Cardiac muscle cell (in vitro differentiated cells and primary cell): ENCODE data around the gene ZDHHC5. TPM values are rescaled to one million over a fixed set of nuclear protein-coding genes. Genes with fewer than 3 reads are reported as not detected.
A peak's percentile ranks its signal among the peaks of the same experiment; 100 is the strongest.

Source experiments
- DNase-seq, 2 donors: peaks; one replicate each; pipeline versions ENCODE4 v3.0.0 to v3.0.0-alpha.2; 2010 to 2017; ENCODE audit warnings: low read depth in 1 of 2, low spot score in 1 of 2
- H3K27ac ChIP-seq: fragments of 200-600 bp; sonication (generic); 2 replicates; pipeline ENCODE4 v1.5.1; 2016
- H3K27me3 ChIP-seq: fragments of 200-600 bp; sonication (generic); 2 replicates; pipeline ENCODE4 v1.6.0; 2016; ENCODE audit warnings: control low read depth
- H3K36me3 ChIP-seq: fragments of 200-600 bp; sonication (generic); 2 replicates; pipeline ENCODE4 v1.5.1; 2016; ENCODE audit warnings: control low read depth
- H3K4me1 ChIP-seq: fragments of 200-600 bp; sonication (generic); 2 replicates; pipeline ENCODE4 v1.8.1; 2017; ENCODE audit warnings: low read depth, mild to moderate bottlenecking, mixed run types
- H3K4me3 ChIP-seq: fragments of 200-600 bp; sonication (generic); 2 replicates; pipeline ENCODE4 v1.5.1; 2016; ENCODE audit warnings: mild to moderate bottlenecking
- H3K9me3 ChIP-seq: fragments of 200-600 bp; sonication (generic); 2 replicates; pipeline ENCODE4 v1.5.1; 2017; ENCODE audit warnings: low read depth, mild to moderate bottlenecking, control low read depth
- CTCF ChIP-seq: IDR thresholded peaks from 2 replicates; pipeline ENCODE4 v1.5.1; 2012; ENCODE audit warnings: low read depth, mild to moderate bottlenecking, low read length
- polyA plus RNA-seq: library from polyadenylated mRNA; unstranded; fragments of >200 nt; fragmentation: Nextera tagmentation; extraction: Ambion mirVana; gene quantifications from 2 replicates; pipeline ENCODE4 v1.2.1, GENCODE V29; 2016
- total RNA-seq: library from RNA; depleted of rRNA; stranded (reverse); fragments of >200 nt; gene quantifications from 2 replicates; pipeline ENCODE4 v1.2.3, GENCODE V29; 2016

ZDHHC5 gene
- total and polyA plus RNA-seq, 2 experiments from 2014 or later = 24.9 to 30.9 TPM

DNA sequence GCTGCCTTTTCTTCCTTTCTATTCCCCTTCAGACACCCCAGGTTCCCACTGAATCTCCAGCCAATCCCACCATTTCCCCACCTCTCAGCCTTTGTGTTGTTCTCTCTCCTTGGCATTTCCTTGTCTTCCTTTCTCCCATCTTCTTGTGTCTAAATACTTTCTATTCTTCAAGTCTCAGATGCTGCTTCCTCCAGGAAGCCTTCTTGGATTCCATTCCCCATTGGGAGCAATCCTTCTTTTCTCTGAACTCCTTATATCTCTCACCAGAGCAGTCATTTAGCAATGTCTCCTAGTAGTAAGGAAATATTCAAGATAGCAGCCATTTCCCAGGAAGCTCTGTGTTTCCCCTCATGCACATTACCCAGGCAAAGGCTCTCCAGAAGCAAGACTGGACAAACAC is 33.6 kb upstream of the ZDHHC5 start:
- no peak for DNase-seq
- no peak for TF ChIP-seq CTCF
- Histone ChIP-seq H3K4me1 (peaks cover 5% of the 10 kb centered on the region), H3K27me3 (no peaks in the 10 kb centered on the region), H3K36me3 (no peaks in the 10 kb centered on the region), H3K9me3 (no peaks in the 10 kb centered on the region), H3K27ac (no peak overlapping the region), H3K4me3 (no peak overlapping the region)

- no peak overlapping the region for H3K4me3 ChIP-seq
- no peaks in the 10 kb centered on the region for H3K27me3 ChIP-seq
- no peak for DNase-seq
- H3K27ac ChIP-seq = no peak overlapping the region
- no peaks in the 10 kb centered on the region for H3K9me3 ChIP-seq
- no peak for TF ChIP-seq CTCF
- H3K36me3 ChIP-seq = no peaks in the 10 kb centered on the region
- peaks cover 8% of the 10 kb centered on the region for H3K4me1 ChIP-seq
These were observed 32.7 kb upstream of the ZDHHC5 start for GRCh38 chr11:57635246-57635645.

- Histone ChIP-seq H3K9me3 (no peaks in the 10 kb centered on the region), H3K4me1 (peaks cover 25% of the 10 kb centered on the region), H3K27me3 (no peaks in the 10 kb centered on the region), H3K36me3 (no peaks in the 10 kb centered on the region), H3K4me3 (peak overlapping the region; percentile 92), H3K27ac (peak overlapping the region; percentile 100)
- no peak for TF ChIP-seq CTCF
- peak; percentile 29 to 80 for DNase-seq
These were observed 30.3 kb upstream of the ZDHHC5 start for GRCh38 chr11:57637626-57638004.

- no peak for TF ChIP-seq CTCF
- H3K36me3 ChIP-seq = no peaks in the 10 kb centered on the region
- peak; percentile 89 to 96 for DNase-seq
These were observed 29.7 kb upstream of the ZDHHC5 start for GRCh38 chr11:57638005-57638781.

GRCh38 chr11:57638811-57639320 is 29.0 kb upstream of the ZDHHC5 start:
- peak in 1 of 2 donors; percentile 41 for DNase-seq

More at GRCh38 chr11:57638005-57638781, 29.7 kb upstream of the ZDHHC5 start:
- peak overlapping the region; percentile 92 for H3K4me3 ChIP-seq
- H3K27ac ChIP-seq = peak overlapping the region; percentile 100
- H3K27me3 ChIP-seq = no peaks in the 10 kb centered on the region
- H3K9me3 ChIP-seq = no peaks in the 10 kb centered on the region
- peaks cover 25% of the 10 kb centered on the region for H3K4me1 ChIP-seq

More at GRCh38 chr11:57638811-57639320, 29.0 kb upstream of the ZDHHC5 start:
- H3K36me3 ChIP-seq = no peaks in the 10 kb centered on the region
- no peaks in the 10 kb centered on the region for H3K27me3 ChIP-seq
- TF ChIP-seq CTCF = peak; percentile 2
- H3K4me3 ChIP-seq = peak overlapping the region; percentile 92
- peaks cover 29% of the 10 kb centered on the region for H3K4me1 ChIP-seq
- H3K27ac ChIP-seq = peak overlapping the region; percentile 100
- H3K9me3 ChIP-seq = no peaks in the 10 kb centered on the region
